LNCaP clone FGC (cell line): ENCODE results near the gene ANO6.

Experiments
- DNase-seq: peaks from one replicate; pipeline ENCODE4 v3.0.0-alpha.2; 2011; ENCODE audit warnings: low read depth
- H3K4me3 ChIP-seq: 2 replicates; pipeline ENCODE4 v1.5.1; 2011; ENCODE audit warnings: mild to moderate bottlenecking, low read depth, low read length, control low read depth
- TF ChIP-seq, protein P1 (sequence below): IDR thresholded peaks from 2 replicates; pipeline ENCODE4 v1.5.1; 2012; ENCODE audit warnings: mild to moderate bottlenecking; ENCODE audit not compliant: control insufficient read depth, insufficient read depth; ENCODE audit errors: extremely low read depth

Gene ANO6

DNA sequence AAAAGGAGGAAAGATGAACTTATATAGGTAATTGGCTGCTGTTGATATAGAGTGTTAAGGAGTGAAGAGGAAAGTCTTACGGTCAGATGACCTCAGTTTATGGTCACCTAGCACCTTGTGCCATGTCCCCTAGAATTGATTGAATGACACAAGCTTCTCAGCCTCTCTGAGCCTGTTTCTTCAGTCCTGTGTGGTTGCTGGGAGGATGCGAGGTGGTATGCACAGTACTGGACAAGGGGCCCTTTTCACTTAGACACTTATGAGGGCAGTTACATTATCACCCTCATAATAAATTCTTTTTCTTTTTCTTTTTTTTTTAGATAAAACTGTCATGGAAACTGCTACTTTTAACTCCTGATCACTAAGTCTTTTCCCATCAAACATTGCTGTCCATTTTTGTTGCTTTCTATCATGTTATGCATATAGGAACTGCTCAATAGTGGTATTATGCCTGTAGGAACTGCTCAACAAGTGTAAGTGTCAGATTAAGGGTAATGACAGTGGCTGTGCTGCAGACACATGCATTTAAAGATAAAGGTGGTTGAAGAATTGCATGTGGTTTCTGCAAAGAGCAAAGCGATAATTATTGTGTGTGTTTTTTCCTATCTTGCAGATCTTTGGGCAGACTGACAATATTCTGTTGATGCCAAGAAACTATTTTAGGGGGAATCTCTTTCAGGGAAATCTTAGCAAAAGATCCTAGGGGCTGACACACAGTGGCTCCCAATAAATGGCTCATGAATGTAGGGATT, 11.6 kb downstream of the ANO6 start:
- TF ChIP-seq, protein P1, sequence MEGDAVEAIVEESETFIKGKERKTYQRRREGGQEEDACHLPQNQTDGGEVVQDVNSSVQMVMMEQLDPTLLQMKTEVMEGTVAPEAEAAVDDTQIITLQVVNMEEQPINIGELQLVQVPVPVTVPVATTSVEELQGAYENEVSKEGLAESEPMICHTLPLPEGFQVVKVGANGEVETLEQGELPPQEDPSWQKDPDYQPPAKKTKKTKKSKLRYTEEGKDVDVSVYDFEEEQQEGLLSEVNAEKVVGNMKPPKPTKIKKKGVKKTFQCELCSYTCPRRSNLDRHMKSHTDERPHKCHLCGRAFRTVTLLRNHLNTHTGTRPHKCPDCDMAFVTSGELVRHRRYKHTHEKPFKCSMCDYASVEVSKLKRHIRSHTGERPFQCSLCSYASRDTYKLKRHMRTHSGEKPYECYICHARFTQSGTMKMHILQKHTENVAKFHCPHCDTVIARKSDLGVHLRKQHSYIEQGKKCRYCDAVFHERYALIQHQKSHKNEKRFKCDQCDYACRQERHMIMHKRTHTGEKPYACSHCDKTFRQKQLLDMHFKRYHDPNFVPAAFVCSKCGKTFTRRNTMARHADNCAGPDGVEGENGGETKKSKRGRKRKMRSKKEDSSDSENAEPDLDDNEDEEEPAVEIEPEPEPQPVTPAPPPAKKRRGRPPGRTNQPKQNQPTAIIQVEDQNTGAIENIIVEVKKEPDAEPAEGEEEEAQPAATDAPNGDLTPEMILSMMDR = no peak
- no peak overlapping the region for H3K4me3 ChIP-seq
- no peak for DNase-seq

GRCh38 chr12:45231515-45232145, 15.7 kb downstream of the ANO6 start:
- no peak for DNase-seq
- TF ChIP-seq, protein P1 = no peak
- no peak overlapping the region for H3K4me3 ChIP-seq

DNA sequence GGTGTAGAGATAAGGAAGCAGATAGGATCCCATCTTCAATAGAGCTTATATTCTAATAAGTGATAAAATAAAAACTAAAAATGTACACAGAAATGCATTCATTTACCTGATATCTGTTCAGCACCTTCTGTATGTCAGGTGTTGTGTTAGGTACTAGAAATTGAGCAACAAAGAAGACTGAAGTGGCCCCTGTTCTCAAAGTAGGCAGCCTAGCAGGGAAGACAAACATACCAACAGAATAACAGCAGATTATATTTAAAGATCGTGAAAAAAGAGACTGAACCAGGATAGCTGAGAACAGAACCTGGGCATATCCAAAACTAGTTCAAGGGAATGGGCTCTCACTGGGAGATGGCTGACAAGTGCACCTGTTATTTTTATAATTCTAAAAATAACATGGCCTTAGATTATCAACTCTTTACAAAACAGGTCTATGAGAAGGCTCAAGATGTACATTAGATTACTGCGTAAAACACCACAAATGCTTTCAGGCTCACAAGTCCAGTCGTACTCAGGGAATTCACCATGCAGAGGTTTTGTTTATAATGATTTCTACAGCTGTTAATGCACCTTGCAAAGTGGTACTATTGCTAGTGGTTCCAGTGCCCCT, 16.4 kb downstream of the ANO6 start:
- TF ChIP-seq, protein P1 = no peak
- DNase-seq = no peak

DNA sequence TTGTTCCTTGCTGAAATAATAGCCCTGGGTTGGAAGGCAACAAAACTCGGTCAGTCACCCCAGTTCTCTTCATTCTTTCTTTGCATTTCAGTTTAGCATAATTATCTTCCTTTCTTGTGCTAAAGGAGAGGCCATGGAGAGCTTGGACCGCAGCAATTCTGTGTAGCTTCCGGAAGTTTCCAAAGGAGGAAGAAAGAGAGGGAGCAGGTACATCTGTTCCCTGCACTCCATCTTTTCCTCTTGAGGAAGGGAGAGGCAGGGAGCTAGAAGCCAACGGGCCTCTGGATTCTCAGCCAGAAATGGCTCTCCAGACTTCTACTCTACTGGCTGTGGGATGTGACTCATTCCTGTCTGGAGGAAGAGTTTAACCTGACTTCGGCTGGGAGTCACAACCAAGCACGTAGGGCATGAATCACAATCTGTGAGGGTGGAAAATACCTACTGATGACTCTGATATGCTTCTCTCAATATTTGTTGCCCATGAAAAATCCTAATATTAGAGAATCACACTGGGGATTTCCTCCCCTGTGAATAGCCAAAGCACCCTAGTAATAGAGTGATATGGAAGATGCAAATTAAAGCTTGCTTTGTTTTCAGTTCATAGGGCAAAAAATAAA, 17.0 kb downstream of the ANO6 start:
- no peak for DNase-seq
- TF ChIP-seq, protein P1 = no peak
- H3K4me3 ChIP-seq = no peak overlapping the region

More for the DNA sequence above, 16.4 kb downstream of the ANO6 start:
- H3K4me3 ChIP-seq = no peak overlapping the region

GRCh38 chr12:45234139-45234865, 18.4 kb downstream of the ANO6 start:
- no peak overlapping the region for H3K4me3 ChIP-seq
- TF ChIP-seq, protein P1 = no peak
- DNase-seq = no peak
